ENCODE data around the gene RNF187. TPM values are rescaled to one million over a fixed set of nuclear protein-coding genes. Genes with fewer than 3 reads are reported as not detected.

RNF187 gene
- polyA plus RNA-seq, 3 donors = 27.7 to 35.0 (median 29.5) TPM

DNA sequence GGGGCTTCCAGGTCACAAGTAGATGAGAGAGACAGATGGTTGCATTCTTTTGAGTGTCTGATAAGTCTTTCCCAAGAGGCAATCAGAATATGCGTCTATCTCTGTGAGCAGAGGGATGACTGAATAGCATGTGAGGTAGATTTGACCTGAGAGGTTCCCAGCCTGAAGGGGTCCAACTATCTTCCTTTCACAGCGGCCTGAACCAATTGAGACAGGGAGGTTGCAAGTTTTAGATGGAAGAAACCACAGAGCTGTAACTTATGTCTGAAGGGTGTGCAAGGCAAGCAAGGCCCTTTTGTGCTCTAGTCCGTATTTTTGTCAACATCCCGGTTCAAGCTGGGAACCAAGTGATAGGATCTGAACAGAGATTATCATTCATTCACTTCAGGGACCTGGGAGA, 9.9 kb upstream of the RNF187 start:
- 86 to 88% (median 87%) methylated on average over 4 of the region's 4 CpGs for WGBS, 3 donors
- H3K27ac ChIP-seq (ENCODE audit: low read depth, low read length) = no peak overlapping the region

DNA sequence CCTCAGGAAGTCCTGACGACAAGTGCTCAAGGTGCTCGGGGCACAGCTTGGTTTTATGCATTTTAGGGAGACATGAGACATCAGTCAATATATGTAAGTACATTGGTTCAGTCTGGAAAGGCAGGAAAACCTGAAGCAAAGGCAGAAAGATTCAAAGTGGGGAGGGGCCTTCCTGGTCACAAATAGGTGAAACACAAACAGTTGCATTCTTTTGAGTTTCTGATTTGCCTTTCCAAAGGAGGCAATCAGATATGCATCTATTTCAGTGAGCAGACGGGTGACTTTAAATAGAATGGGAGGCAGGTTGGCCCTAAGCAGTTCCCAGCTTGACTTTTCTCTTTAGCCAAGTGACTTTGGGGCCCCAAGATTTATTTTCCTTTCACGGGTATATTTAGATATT, 8.9 kb upstream of the RNF187 start:
- H3K27ac ChIP-seq (ENCODE audit: low read depth, low read length) = no peak overlapping the region
- 28 to 56% (median 38%) methylated on average over 4 of the region's 4 CpGs for WGBS, 3 donors

GRCh38 chr1:228478912-228479711, 8.1 kb upstream of the RNF187 start:
- 43 to 70% (median 49%) methylated on average over 10 of the region's 10 CpGs for WGBS, 3 donors
- H3K27ac ChIP-seq (ENCODE audit: low read depth, low read length) = no peak overlapping the region

GRCh38 chr1:228483789-228484188, 3.4 kb upstream of the RNF187 start:
- WGBS, 3 donors = 85 to 97% (median 89%) methylated on average over 1 of the region's 1 CpG
- H3K27ac ChIP-seq (ENCODE audit: low read depth, low read length) = no peak overlapping the region

GRCh38 chr1:228486596-228487335, 416 bp upstream of the RNF187 start:
- H3K27ac ChIP-seq (ENCODE audit: low read depth, low read length) = peak overlapping the region; percentile 99
- WGBS, 3 donors = 0% methylated on average over 56 to 60 of the region's 60 CpGs

GRCh38 chr1:228488125-228488817, 1.1 kb downstream of the RNF187 start:
- H3K27ac ChIP-seq (ENCODE audit: low read depth, low read length) = no peak overlapping the region
- WGBS, 3 donors = 35 to 43% (median 36%) methylated on average over 18 of the region's 18 CpGs

GRCh38 chr1:228488818-228489674, 1.9 kb downstream of the RNF187 start:
- H3K27ac ChIP-seq (ENCODE audit: low read depth, low read length) = no peak overlapping the region

DNA sequence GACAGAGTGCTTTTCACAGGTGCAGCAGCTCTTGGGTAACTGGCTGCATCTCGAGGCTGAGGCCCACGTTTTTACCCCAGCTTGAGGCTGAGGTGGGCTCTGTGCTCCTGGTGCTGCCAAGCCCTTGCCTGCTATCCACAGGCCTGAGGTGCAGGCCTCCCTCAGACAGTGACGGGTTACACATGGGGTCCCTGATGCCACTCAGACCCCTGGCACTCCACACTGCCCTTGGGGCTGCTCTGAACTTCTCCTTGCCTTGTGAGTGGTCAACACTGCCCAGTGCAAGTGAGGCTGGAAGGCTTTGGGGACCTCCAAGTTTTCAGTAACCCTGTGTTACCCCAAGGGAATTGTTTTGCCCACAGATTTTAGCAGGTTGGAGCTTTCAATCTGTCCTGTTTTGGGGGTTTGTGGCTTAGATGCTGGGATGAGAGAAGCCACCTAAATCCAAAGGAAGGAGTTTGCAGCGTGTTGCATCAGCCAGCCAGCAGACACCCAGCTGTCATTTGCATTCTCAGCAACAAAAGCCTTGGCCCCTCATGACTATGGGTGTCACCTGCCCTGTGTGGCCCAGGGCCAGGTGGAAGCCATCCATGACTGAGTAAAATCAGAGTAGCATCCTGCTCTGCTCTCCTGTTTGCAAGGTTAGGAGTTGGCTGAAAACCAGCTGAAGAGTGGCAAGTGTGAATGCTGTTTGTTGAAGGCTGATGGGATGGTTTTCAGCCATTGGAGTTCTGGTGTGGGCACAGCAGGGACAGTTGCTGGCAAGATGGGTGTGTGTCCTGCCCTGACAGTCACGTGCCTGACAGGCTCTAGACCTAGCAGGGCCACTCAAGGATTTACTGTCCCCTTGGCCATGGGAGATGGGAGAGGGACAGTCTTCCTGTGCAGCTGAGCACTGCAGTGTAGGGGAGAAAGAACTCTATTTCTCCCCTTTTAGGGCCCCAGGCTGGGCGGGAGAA, 3.2 kb downstream of the RNF187 start:
- no peak overlapping the region for H3K27ac ChIP-seq (ENCODE audit: low read depth, low read length)
- 88% methylated on average over 6 of the region's 6 CpGs for WGBS, 3 donors

More at GRCh38 chr1:228488818-228489674, 1.9 kb downstream of the RNF187 start:
- 82 to 92% (median 88%) methylated on average over 9 of the region's 9 CpGs for WGBS, 3 donors

DNA sequence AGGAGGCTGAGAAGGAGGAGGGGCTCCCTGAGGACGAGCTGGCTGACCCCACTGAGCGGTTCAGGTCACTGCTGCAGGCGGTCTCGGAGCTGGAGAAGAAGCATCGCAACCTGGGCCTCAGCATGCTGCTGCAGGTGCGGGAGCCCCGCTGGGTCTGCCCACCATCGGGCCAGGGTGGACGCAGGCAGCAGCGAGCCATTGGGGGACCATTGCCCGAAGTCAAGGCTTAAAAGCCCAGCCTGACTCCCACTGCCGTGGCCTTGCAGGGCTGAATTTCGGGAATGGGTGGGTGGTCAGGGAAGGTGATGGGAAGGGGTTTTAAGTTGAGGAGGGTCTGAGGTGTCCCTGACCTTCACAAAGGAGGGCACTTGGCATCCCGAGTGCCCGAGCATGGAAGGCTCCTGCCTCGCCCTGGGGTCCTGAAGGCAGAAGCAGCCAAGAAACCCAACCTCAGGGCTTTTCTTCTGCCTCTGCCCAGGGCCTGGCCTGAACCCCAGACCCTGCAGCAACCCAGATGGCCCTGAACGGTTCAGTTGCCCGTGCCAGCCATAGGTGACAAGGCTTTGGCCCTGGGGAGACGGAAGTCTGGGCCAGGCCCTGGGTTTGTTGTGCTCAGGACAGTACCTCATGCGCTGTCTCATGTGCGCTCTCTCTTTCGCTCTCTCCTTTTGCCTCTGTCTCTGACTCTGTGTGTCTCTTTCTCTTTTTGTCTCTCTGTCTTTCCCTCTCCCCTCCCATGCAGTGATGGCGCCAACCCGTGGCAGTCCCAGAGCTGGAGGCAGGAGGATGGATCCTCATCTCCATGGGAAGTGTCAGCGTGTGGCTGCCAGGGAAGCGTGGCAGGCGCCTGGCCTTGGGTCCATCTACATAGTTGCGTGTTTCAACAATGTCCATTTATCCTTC, 6.2 kb downstream of the RNF187 start:
- no peak overlapping the region for H3K27ac ChIP-seq (ENCODE audit: low read depth, low read length)
- WGBS, 3 donors = 90 to 94% (median 92%) methylated on average over 28 of the region's 28 CpGs

GRCh38 chr1:228494044-228494353, 6.8 kb downstream of the RNF187 start:
- 87 to 96% (median 93%) methylated on average over 9 of the region's 9 CpGs for WGBS, 3 donors
- no peak overlapping the region for H3K27ac ChIP-seq (ENCODE audit: low read depth, low read length)

GRCh38 chr1:228494391-228494790, 7.2 kb downstream of the RNF187 start:
- WGBS, 3 donors = 77 to 82% (median 81%) methylated on average over 7 of the region's 7 CpGs

GRCh38 chr1:228494970-228495853, 8.0 kb downstream of the RNF187 start:
- no peak overlapping the region for H3K27ac ChIP-seq (ENCODE audit: low read depth, low read length)
- 87 to 91% (median 89%) methylated on average over 15 of the region's 15 CpGs for WGBS, 3 donors

More at GRCh38 chr1:228494391-228494790, 7.2 kb downstream of the RNF187 start:
- H3K27ac ChIP-seq (ENCODE audit: low read depth, low read length) = no peak overlapping the region

- 94 to 99% (median 96%) methylated on average over 4 of the region's 4 CpGs for WGBS, 3 donors
- H3K27ac ChIP-seq (ENCODE audit: low read depth, low read length) = no peak overlapping the region
Observed at GRCh38 chr1:228496084-228496483, 8.9 kb downstream of the RNF187 start.

DNA sequence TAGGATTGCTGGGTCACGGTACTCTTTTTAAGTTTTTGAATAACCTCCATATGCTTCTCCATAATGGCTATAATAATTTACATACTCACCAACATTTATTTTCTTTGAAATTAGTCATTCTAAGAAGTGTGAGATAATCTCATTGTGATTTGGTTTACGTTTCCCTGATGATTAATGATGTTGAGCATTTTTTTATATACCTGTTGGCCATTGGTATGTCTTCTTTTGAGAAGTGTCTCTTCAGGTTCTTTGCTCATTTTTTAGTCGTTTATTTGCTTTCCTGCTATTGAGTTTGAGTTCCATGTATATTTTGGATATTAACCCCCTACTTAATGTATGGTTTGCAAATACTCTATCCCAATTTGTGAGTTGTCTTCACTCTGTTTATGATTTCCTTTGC, 9.3 kb downstream of the RNF187 start:
- H3K27ac ChIP-seq (ENCODE audit: low read depth, low read length) = no peak overlapping the region
- 82 to 85% (median 82%) methylated on average over 3 of the region's 3 CpGs for WGBS, 3 donors

- no peak overlapping the region for H3K27ac ChIP-seq (ENCODE audit: low read depth, low read length)
- WGBS, 3 donors = 84 to 88% (median 87%) methylated on average over 5 of the region's 5 CpGs
Observed at GRCh38 chr1:228497206-228497605, 10.0 kb downstream of the RNF187 start.
